Ectodermal cell (in vitro differentiated cells): Measurements from ENCODE around the gene PTPN13.
"Not testable (repeated sequence)": the region's sequence is repeated elsewhere in the genome, so short reads cannot be mapped to it uniquely, and the experiment has no call there.

Source experiments
- H3K27ac ChIP-seq: 2 replicates; pipeline ENCODE4 v1.7.0; 2013; ENCODE audit warnings: mild to moderate bottlenecking, low read depth, low read length; ENCODE audit not compliant: insufficient read depth, poor library complexity, severe bottlenecking
- H3K27me3 ChIP-seq: 2 replicates; pipeline ENCODE4 v1.7.0; 2013; ENCODE audit warnings: mild to moderate bottlenecking, low read length; ENCODE audit not compliant: insufficient read depth, control insufficient read depth, poor library complexity, severe bottlenecking
- H3K36me3 ChIP-seq: one replicate; pipeline ENCODE4 v1.7.0; 2013; ENCODE audit warnings: low read length; ENCODE audit not compliant: control insufficient read depth, insufficient read depth
- H3K4me1 ChIP-seq: one replicate; pipeline ENCODE4 v1.7.0; 2013; ENCODE audit warnings: low read length; ENCODE audit not compliant: control insufficient read depth, insufficient read depth
- H3K4me3 ChIP-seq: 2 replicates; pipeline ENCODE4 v1.7.0; 2013; ENCODE audit warnings: low read depth, low read length, control low read depth; ENCODE audit not compliant: insufficient read depth
- H3K9me3 ChIP-seq: 2 replicates; pipeline ENCODE4 v1.7.0; 2013; ENCODE audit warnings: mild to moderate bottlenecking, low read length, moderate library complexity; ENCODE audit not compliant: control insufficient read depth
- WGBS, 2 experiments: methylation state at CpG; one replicate each; pipeline ENCODE4 v1.1.7; 2013; ENCODE audit warnings: missing lambda C conversion rate in 2 of 2; 5-methylcytosine and 5-hydroxymethylcytosine counted together

The PTPN13 gene

DNA sequence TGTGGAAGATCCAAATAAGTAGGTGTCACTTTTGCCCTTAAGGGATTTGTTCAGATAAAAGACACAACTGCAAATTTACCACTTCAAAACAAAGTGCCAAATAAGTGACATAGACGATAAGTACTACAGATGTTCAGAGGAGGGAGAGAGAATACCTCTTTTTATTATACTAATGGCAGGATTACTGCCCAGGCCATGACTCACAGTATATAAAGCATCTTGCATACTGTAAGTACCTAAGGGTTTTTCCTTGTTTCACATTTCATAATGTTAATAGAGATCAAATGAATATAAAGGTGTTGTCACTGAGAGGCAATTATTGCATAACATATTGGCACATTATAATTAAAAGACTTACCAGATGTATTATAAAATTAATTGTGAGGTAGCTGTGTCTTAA lies 46.4 kb downstream of the PTPN13 start:
- H3K27ac ChIP-seq, result no peak overlapping the region
- no peaks in the 10 kb centered on the region for H3K4me1 ChIP-seq
- WGBS, 2 experiments, result 100% methylated on average over 1 of the region's 1 CpG; no CpG with 5 or more reads in 1 of the 2 experiments
- H3K27me3 ChIP-seq, result no peaks in the 10 kb centered on the region
- H3K4me3 ChIP-seq, result no peak overlapping the region
- H3K36me3 ChIP-seq, result peaks cover 12% of the 10 kb centered on the region
- H3K9me3 ChIP-seq, result no peaks in the 10 kb centered on the region

DNA sequence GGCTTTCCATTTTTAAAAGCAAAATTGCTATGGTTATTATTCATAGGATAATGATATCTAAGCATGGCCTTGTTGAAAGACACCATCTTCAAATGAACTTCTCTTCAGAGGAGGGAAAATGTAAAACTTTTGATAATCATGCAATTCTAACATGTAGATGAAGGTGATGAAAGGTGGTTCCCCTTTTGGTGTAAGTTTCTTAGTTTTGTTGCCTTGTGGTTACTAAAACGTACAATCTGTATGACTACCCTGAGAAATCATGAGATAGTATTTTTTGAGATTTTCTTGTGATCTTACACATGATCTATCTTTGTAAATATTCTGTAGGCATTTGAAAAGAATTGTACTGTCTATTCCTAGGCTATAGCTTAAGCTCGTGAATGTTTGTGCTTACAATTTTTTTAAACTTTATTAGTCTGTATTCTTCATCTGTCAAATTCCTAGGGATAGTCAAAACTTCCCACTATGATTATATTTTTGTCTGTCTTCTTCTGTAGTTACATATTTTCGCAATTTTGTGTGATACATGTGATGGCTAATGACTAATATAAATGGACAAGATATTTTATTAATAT lies 47.5 kb downstream of the PTPN13 start:
- Histone ChIP-seq H3K4me3 (no peak overlapping the region), H3K27me3 (no peaks in the 10 kb centered on the region), H3K4me1 (no peaks in the 10 kb centered on the region), H3K27ac (no peak overlapping the region), H3K9me3 (no peaks in the 10 kb centered on the region), H3K36me3 (peaks cover 6% of the 10 kb centered on the region)
- 97 to 100% methylated on average over 1 to 2 of the region's 3 CpGs for WGBS, 2 experiments

DNA sequence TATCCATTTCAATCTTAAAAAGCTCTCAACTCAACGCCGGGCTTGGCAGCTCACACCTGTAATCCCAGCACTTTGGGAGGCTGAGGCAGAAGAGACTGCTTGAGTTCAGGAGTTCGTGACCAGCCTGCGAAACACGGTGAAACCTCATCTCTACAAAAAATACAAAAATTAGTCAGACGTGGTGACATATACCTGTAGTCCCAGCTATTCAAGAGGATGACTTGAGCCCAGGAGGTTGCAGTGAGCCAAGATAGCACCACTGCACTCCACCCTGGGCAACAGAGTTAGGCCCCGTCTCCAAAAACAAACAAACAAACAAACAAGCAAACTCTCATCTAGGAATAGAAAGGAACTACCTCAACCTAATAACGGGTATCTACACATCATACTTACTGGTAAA lies 50.8 kb downstream of the PTPN13 start:
- H3K4me3 ChIP-seq, result no peak overlapping the region
- peaks cover 8% of the 10 kb centered on the region for H3K36me3 ChIP-seq
- WGBS, 2 experiments, result 90 to 91% methylated on average over 8 of the region's 8 CpGs
- no peak overlapping the region for H3K27ac ChIP-seq
- no peaks in the 10 kb centered on the region for H3K27me3 ChIP-seq
- H3K9me3 ChIP-seq, result peaks cover 3% of the 10 kb centered on the region
- no peaks in the 10 kb centered on the region for H3K4me1 ChIP-seq

GRCh38 chr4:86652332-86652932 lies 58.3 kb downstream of the PTPN13 start:
- Histone ChIP-seq H3K27ac (no peak overlapping the region), H3K4me1 (no peaks in the 10 kb centered on the region), H3K9me3 (peaks cover 10% of the 10 kb centered on the region), H3K36me3 (peaks cover 16% of the 10 kb centered on the region), H3K27me3 (no peaks in the 10 kb centered on the region), H3K4me3 (no peak overlapping the region)
- 91 to 96% methylated on average over 1 of the region's 1 CpG for WGBS, 2 experiments

DNA sequence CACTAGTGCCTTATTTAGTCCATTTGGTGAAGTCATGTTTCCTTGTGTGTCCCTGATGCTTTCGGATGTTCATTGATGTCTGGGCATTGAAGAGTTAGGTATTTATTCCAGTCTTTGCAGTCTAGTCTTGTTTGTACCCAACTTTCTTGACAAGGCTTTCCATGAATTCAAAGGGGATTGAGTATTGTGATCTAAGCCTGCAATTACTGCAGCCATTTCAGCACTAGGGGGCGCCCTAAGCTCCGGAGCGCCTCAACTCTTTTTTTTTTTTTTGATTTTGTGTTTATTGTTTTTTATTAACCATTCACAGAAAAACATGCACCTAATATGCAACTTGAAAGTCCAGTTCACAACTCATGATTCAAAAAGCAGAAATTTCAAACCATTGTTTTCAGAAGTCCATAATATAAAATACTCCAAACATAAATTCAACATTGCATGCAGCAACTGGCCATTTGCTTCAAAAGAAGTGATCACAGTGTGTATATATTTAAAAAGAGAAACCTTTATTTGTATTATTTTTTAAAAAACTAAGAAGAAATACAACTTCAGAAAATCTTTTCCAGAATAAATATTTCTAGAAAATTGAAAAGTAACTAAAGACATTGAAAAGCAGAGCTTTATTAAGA lies 59.2 kb downstream of the PTPN13 start:
- no peaks in the 10 kb centered on the region for H3K4me1 ChIP-seq
- no peak overlapping the region for H3K27ac ChIP-seq
- WGBS, 2 experiments, result 89 to 94% methylated on average over 1 to 3 of the region's 4 CpGs
- H3K27me3 ChIP-seq, result no peaks in the 10 kb centered on the region
- H3K4me3 ChIP-seq, result no peak overlapping the region
- H3K9me3 ChIP-seq, result peaks cover 9% of the 10 kb centered on the region
- peaks cover 16% of the 10 kb centered on the region for H3K36me3 ChIP-seq

- H3K9me3 ChIP-seq, H3K27me3 ChIP-seq, H3K4me3 ChIP-seq, H3K4me1 ChIP-seq, H3K36me3 ChIP-seq, H3K27ac ChIP-seq: not testable (repeated sequence)
- WGBS, 2 experiments, result 95 to 96% methylated on average over 10 of the region's 10 CpGs
Observed at GRCh38 chr4:86656781-86657180, 62.7 kb downstream of the PTPN13 start.

- H3K4me1 ChIP-seq, result no peaks in the 10 kb centered on the region
- no peak overlapping the region for H3K27ac ChIP-seq
- 94 to 95% methylated on average over 1 of the region's 1 CpG for WGBS, 2 experiments
- H3K4me3 ChIP-seq, result no peak overlapping the region
- peaks cover 5% of the 10 kb centered on the region for H3K36me3 ChIP-seq
- peaks cover 4% of the 10 kb centered on the region for H3K9me3 ChIP-seq
- H3K27me3 ChIP-seq, result no peaks in the 10 kb centered on the region
Observed at GRCh38 chr4:86657382-86657781, 63.3 kb downstream of the PTPN13 start.

DNA sequence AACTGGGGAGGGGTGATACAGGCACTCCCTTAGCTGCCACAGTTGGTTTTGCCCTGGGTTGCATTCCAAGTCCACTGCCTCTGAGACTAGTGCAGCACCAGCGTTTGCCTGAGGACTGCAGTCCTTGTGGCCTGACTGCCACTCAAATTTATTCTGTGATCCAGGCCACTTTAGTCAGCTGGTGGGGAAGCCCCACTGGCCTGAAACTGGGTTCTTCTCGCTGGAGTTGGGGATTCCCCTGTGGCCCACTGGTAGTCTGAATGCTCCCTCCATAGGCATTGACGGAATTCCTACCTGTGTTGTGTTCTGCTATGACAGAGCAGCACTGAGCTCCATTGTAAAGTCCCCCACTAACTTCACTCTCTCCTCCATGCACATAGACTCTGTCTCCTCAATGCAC lies 63.8 kb downstream of the PTPN13 start:
- Histone ChIP-seq H3K9me3 (no peaks in the 10 kb centered on the region), H3K27me3 (no peaks in the 10 kb centered on the region), H3K27ac (no peak overlapping the region), H3K36me3 (peaks cover 5% of the 10 kb centered on the region), H3K4me3 (no peak overlapping the region), H3K4me1 (no peaks in the 10 kb centered on the region)
- 91 to 94% methylated on average over 3 of the region's 3 CpGs for WGBS, 2 experiments

DNA sequence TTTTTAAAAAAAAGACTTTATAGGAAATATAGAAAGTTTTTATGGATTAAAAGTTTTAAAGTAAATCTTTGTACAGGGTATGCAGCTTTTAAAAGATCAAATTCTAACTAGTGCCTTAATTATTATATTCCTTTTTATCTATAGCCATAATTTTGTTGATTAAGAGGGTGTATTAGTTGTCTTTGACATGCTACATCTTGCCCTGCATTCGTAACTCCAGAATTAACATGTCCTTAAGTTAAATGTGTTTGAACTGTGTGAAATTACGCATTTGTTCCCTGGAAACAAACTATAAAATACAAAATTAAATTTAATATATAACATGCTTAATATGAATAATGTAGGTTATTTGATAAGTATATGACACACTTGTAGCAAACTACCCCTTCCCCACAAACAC lies 66.3 kb downstream of the PTPN13 start:
- Histone ChIP-seq H3K36me3 (no peaks in the 10 kb centered on the region), H3K27ac (no peak overlapping the region), H3K27me3 (no peaks in the 10 kb centered on the region), H3K4me3 (no peak overlapping the region), H3K9me3 (no peaks in the 10 kb centered on the region), H3K4me1 (no peaks in the 10 kb centered on the region)
- WGBS, 2 experiments, result no CpG with 5 or more reads among the region's 2 CpGs

DNA sequence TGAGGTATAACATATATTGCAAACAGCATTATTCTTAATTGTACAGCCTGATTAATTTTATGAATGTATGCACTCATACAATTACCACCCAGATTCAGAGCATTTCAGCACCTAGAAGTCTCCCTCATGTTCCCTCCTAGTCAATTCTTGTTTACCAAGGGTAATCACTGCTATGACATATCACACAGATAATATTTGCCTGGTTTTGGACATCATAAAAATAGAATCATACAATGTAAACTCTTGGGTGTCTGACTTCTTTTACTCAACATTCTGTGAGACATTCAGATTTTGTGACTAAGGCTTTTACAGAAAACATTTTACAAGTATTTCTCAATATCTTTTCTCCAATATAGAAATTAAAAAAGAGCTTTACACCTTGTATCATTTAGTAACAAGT lies 66.9 kb downstream of the PTPN13 start:
- Histone ChIP-seq H3K9me3 (no peaks in the 10 kb centered on the region), H3K4me1 (no peaks in the 10 kb centered on the region), H3K4me3 (no peak overlapping the region), H3K27me3 (no peaks in the 10 kb centered on the region), H3K36me3 (no peaks in the 10 kb centered on the region), H3K27ac (no peak overlapping the region)
